Stimulated activated CD8-positive, alpha-beta memory T cell treated with anti-CD3 and anti-CD28 coated beads, Interleukin-4, amount 100 ng/mL, for 24 hours (primary cell): ENCODE results near the gene LMO3.

Source experiments
- DNase-seq: peaks from one replicate; pipeline ENCODE4 v3.0.0-alpha.2; 2020; ENCODE audit warnings: low read depth

LMO3 gene

DNA sequence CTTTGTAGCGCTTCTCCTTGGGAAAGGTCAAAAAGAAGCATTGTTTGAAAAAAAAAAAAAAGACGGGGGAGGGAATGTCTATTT lies at the start of gene LMO3:
TSS of gene LMO3 (minus strand) at position 46 of the 84 bp plus-strand sequence. CDS start 5,302 bp downstream, outside the sequence.
- DNase-seq: no peak

DNA sequence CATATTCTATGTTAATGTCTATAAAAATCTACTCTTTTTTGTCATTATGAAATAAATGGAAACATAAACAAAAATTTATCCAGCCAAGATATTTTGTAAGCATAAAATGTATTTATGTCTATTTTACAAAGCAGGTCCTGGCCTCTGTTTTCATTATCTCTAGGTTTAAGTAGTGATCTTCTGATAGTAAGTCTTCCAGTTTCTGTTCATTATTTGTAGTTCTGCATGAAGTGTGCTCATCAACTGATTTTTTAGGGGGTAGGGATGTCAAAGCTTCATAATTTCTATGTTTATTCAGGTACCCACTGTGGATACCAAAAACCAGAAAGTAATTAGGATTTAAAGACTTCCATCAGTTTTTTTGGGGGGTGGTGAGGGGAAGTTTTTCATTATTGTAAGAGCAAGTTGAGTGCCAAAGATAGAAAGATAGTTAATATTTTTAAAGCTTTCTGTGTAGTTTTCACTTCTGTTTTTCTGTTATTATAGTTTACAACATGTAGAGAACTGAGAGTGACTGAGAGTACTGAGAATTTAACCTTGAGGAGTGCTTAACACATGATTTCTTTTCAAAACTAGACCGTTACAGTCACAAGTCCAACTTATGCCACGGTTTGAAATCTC lies 30.6 kb upstream of the LMO3 start:
- DNase-seq: no peak

DNA sequence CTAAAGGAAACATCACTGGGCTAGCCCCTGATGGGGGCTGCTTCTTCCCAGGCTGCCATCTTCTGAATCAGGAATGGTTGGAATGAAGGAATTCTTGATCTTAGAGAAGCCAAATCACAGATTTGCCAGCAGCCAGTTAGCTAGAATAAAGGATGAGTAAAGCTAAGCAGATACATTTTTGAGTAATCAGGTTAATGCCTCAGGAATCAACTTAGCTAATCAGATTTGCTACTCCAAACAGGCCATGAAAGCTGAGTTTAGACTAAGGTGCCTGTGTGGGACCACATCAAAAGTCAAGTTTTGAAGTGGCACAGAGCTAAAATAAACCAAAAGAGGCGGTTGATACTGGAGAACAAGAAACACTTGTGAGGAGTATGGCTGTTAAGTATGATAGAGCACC lies 28.8 kb upstream of the LMO3 start:
- DNase-seq: no peak

DNA sequence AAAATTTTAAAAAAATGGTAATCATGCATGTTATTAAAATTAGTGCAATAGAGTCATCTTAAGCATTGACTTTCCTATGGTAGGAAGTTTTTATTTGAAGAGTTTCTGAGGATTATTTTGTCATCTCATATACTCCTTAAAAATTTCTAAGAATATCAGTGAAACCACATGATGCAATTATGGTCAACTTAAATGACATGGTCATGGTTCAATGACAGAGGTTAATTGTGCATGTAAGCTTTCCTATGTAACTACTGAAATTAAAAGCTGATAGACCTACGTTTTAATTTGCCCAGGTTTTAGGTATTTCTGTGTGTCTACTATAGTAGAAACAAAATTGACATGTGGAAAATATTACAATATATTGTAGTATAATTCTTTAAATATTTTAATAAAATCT lies 21.0 kb upstream of the LMO3 start:
- no peak for DNase-seq

- no peak for DNase-seq
These were observed 16.4 kb upstream of the LMO3 start for GRCh38 chr12:16622338-16622737.

GRCh38 chr12:16619537-16619936 lies 13.6 kb upstream of the LMO3 start:
- DNase-seq: no peak

DNA sequence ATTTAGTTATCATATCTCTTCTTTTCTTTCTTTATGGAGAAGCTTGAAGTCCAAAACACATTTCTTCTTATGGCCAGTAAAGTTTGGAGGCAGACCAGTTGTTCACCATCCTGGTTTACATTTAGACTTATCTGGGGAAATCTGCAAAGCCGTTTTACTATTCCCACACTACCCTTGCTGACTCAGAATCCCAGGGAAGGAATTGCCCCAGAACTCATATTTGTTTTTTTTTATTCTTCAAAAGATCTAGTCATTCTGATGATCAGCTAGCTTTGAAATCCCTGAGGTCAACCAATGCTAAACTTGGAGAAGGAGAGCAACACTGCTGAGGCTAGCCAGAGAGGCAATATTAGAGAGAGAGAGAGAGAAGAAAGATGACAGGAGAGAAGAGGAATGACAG lies 12.3 kb upstream of the LMO3 start:
- DNase-seq: no peak

DNA sequence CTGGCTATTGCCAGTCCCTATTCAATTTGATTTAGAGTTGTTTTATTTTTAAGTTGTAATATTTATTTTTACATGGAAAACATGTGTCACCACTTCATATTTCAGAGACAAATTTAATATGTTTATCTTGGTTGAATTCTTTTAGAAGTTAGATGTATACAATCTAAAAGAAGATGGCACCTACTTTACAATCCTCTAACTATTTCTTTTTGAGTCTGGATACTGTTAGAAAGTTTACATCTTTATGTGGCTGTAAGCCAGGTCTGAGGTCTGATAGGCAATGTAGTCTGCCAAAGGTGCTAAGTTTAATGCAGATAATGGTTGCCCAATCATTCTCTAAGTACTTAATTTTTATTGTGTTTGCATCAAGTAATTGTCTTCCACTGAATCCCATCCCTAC lies 7.2 kb upstream of the LMO3 start:
- DNase-seq: no peak

- no peak for DNase-seq
These were observed 6.7 kb upstream of the LMO3 start for GRCh38 chr12:16612647-16613046.

DNA sequence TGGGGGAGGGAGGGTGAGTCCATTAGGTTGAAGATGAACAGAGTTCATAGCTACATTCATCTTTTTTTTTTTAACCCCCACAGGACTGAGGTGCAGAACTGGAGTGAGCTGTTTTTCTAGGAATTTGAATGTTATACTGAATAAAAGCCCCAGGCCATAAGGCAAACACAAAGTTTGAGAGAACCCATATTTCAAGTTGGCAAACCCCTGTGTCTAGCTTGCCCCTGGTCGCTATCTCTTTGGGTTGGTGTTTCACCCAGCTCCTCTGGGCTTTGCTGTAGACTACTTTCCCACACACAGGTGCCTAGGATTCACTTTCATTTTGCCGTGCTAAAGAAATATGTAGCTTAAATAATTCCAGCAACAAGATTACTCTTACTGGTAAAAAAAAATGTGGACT lies 5.2 kb upstream of the LMO3 start:
- DNase-seq: no peak

GRCh38 chr12:16610743-16611142 lies 4.8 kb upstream of the LMO3 start:
- no peak for DNase-seq

- DNase-seq: no peak
These were observed 4.1 kb upstream of the LMO3 start for GRCh38 chr12:16610001-16610585.

DNA sequence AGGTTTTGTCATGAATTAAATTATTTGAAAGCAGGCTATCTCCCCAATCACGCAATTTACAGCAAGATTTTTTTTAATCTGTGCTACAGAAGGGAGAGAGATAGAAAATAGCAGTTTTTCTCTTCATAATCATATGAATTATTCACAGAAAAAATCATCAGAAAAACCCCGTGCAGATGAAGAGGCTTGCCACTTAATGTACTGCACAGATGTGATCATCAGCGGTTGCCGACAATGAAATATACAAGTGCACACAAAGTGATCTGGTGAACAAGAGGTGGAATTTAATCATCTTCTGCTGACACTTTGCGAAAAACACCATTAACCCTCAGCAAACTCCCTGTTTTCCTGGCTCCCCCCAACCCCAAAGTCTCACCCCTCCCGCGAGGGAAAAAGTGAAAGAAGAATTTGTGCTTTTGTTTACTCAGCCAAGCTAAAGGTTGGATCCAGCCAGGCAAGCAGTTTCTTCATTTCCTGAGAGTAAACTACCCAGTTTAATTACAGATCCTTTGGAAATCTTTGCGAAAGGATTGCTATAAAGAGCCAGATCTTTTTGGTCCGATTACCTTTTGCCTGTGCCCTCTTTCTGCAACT lies 3.1 kb upstream of the LMO3 start:
- DNase-seq: no peak

- DNase-seq: no peak
These were observed 2.2 kb upstream of the LMO3 start for GRCh38 chr12:16607906-16608775.

GRCh38 chr12:16606991-16607390 lies 1.0 kb upstream of the LMO3 start:
- DNase-seq: no peak

GRCh38 chr12:16606201-16606849 lies 363 bp upstream of the LMO3 start:
- no peak for DNase-seq

- DNase-seq: no peak
These were observed 283 bp downstream of the LMO3 start for GRCh38 chr12:16605642-16606116.

DNA sequence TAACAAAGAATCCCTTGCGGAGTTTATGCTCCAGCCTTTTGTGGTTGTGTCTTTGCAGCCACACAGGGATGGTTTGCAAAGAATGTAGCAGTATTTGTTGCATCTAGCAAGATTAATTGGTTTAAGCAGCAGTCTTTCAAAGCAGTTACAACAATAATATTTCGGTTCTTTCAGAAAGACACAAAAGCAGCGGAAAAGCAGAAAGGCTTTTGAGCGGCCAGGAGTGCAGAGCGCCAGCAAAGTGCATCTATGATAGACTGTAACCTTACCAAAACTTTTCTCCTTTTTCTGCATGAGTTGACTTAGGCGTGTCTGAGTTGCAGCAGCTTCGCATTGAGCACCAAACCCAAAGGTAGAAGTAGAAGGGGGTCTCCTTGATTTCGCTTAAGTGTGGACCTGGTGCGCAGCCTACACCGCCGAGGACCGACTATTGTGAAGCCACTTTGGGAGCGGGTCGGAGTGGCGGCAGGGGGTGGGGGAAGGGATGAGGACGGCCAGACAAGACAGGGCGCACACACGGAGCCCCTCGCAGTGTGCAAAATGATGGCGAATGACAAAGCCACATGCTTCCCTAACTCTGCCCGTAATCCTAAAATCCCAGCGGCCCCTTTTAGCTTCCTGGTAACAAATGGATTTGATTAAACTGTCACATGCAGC lies 1.2 kb downstream of the LMO3 start:
- DNase-seq: no peak

DNA sequence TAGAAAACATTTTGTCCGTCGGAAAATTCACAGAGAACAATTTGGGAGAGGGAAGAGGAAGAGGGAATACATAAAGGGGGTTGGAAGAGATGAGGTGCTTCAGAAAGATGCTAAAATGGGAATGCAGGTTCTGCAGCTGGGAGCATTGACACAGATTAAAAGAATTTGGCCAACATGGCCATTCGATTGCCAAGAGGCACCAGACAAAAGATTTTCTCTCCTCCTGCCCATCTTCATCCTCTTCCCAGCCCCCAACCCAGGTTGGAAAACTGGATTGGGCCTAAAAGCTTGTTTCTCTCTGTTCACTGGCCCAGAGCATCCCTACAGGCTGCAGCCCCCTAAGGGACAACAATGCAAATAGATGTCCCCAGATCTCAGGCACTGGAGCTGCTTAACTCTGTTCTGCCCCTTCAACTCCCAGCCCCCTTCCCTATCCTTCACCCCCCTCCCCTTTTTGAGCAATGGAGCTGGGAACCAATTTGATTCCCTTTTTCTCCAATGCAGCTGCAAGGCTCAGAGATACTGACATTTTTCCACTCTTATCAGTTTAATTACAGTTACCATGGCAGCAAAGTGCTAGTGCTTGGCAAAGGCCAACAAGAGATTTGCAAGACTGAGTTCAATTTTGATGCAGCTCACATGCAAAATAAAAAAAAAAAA lies 1.9 kb downstream of the LMO3 start:
- no peak for DNase-seq

GRCh38 chr12:16603260-16603915 lies 2.6 kb downstream of the LMO3 start:
- no peak for DNase-seq

DNA sequence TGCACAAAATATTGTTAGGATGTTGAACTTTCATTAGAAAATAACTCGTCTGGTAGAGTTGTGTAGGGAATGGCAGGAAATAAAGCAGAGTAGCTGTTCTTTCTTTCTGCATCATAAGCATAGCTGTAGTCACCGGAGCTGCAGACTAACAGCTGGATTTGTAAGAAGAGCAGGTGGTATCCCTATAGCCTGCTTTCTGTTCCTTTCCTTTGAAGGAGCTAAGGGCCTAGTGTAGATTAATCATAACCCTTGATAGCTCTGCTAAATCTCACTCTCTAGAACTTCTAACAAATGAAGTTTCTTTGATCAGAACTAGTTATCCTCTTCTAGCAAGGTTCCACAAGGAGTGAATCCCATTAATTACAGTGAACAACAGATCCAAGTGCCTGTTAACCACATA lies 3.5 kb downstream of the LMO3 start:
- DNase-seq: no peak
